ENCODE data around the gene POC1A.

DNA sequence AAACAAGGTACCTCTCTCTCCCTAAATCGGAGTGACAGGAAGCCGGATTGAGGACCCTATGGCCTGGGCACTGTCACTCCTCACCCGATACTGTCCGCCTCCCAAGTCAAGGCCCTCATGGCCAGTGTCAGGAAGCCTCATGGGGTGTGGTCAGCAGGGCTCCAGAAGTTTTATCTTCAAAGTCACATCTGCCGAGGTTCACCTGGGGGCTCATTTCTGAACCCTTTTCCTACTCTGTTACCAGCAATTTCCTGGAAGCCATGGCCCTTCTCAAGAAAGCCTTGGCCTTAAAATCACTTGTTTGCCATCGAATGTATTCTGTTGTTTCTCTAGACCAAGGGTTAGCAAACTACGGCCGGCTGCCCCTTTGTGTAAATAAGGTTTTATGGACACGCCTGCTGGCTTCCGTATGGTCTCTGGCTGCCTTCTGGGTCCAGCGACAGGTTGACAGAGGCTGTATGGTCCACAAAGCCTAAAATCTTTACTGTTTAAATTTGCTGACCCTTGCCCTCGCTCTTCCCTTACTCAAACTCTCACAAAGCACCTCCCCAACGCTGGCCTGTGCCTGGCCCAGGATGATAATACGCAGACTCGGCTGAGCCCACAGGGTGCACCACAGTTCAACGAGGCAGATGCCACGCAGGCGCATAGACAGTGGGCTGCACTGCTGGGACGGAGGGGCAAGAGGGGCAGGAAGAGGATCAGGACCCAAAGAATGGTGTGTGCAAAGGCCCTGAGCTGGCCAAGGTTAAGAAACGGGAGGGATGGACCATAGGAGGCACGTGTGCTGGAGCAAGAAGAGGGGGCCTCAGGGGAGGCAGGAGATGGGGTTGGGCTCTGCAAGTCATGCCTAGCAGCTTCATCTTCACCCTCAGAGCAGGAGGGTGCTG, 73.1 kb downstream of the POC1A start:
- TF ChIP-seq POLR2AphosphoS5 (IDR thresholded peaks at IDR 0.05; ENCODE audit: low read depth, low read length), result no peak
- TF ChIP-seq POLR2A (IDR thresholded peaks at IDR 0.05; ENCODE audit: low read depth, low read length), result no peak

Data from GM12892 (cell line).